ENCODE data around the gene UNC13A.
A peak's percentile ranks its signal among the peaks of the same experiment; 100 is the strongest.

The UNC13A gene

DNA sequence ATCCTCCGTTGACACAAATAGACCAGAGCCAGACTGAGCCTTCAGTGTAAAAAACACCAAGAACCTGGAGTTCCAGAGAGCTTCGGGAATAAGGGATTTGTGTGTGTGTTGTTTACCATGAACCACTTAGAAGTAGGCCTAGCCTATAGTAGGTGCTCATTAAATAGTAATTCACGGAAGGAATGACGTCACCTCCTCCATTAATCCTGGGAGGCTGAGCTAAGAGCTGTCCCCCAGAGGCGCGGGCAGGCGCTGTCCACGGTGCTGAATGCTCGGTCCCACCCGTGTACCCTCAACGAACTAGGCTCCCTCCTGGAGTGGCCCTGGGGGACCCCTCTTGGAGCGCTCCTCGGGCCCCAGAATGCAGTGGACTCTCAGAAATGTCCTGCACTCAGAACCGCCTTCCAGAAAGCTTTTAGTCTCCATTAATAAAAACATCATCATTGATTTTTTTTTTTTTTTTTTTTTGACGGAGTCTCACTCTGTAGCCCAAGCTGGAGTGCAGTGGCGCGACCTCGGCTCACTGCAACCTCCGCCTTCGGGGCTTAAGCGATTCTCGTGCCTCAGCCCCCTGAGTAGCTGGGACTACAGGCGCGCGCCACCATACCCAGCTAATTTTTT lies 6.5 kb downstream of the UNC13A start:
- no peak overlapping the region for H3K4me3 ChIP-seq
- H3K27ac ChIP-seq, result no peak overlapping the region
- TF ChIP-seq, protein P1, sequence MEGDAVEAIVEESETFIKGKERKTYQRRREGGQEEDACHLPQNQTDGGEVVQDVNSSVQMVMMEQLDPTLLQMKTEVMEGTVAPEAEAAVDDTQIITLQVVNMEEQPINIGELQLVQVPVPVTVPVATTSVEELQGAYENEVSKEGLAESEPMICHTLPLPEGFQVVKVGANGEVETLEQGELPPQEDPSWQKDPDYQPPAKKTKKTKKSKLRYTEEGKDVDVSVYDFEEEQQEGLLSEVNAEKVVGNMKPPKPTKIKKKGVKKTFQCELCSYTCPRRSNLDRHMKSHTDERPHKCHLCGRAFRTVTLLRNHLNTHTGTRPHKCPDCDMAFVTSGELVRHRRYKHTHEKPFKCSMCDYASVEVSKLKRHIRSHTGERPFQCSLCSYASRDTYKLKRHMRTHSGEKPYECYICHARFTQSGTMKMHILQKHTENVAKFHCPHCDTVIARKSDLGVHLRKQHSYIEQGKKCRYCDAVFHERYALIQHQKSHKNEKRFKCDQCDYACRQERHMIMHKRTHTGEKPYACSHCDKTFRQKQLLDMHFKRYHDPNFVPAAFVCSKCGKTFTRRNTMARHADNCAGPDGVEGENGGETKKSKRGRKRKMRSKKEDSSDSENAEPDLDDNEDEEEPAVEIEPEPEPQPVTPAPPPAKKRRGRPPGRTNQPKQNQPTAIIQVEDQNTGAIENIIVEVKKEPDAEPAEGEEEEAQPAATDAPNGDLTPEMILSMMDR (IDR thresholded peaks at IDR 0.05), result no peak
- DNase-seq (ENCODE audit: low spot score), result no peak

DNA sequence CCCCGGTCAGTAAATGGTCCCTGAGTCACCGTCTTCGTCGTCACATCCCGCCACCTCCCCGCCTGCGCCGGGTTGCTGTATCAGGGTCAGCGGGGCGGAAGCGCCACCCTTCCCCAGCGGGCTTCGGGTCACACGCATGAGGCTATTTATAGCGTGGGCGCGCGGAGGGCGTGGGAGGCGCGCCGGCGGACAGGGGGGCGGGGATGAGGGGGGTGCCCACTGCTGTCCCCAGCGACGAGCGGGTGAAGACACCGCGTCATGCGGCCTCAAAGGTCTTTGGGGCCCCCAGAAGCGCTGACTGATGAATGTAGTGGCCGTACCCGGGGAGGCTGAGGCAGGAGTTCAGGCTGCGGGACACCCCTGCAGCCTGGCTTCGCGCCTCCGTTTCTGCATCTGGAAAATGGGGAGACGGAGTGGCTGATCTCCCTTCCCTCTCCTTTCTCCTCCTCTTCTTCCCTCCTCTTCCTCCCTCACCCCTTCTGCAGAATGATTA lies 7.9 kb downstream of the UNC13A start:
- DNase-seq (ENCODE audit: low spot score), result peak; percentile 89
- Histone ChIP-seq H3K27ac (peak overlapping the region; percentile 4 to 78), H3K4me3 (peak overlapping the region; percentile 68)
- TF ChIP-seq, protein P1 (IDR thresholded peaks at IDR 0.05), result no peak

DNA sequence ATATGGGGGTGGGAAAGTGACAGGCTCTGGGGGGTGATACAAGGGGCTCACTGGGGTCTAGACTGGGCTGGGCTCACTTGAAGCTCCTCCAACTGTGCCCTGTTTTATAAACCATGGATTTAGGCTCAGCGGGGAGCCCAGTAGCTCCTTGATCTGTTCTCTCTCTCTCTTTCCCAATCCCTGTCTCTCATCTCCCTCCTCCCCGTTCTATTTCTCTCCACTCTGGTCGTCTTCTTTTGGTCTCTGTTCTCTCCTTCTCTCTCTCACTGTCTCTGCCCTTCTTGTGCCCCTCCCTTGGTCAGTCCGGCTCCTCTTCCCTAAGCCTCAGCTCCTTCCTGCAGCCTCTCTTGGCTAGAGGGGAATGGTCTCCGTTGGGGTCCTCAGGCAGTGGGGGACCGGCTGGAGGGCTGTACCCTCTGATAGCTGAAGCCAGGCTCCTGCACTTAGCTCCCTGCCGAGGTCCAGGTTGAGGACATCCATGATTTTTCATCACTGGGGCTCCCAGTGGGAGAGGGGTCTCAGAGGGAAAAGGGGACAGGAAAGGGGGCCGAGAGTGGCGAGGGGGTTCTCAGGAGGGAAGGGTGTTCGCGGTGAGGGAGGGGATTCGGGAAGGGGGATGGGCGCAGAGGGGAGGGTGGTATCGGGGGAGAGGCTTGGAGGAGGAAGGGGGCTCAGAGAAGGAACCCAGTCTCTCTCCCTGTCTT lies 8.5 kb downstream of the UNC13A start:
- no peak for DNase-seq (ENCODE audit: low spot score)
- TF ChIP-seq, protein P1 (IDR thresholded peaks at IDR 0.05), result no peak
- peak overlapping the region; percentile 68 for H3K4me3 ChIP-seq
- H3K27ac ChIP-seq, result peak overlapping the region; percentile 54 to 78

- no peak overlapping the region for H3K27ac ChIP-seq
- DNase-seq (ENCODE audit: low spot score), result no peak
- TF ChIP-seq, protein P1 (IDR thresholded peaks at IDR 0.05), result no peak
- H3K4me3 ChIP-seq, result no peak overlapping the region
Observed at GRCh38 chr19:17678836-17679235, 9.3 kb downstream of the UNC13A start.

GRCh38 chr19:17677002-17677401 lies 11.2 kb downstream of the UNC13A start:
- TF ChIP-seq, protein P1 (IDR thresholded peaks at IDR 0.05), result no peak
- no peak for DNase-seq (ENCODE audit: low spot score)
- Histone ChIP-seq H3K27ac (no peak overlapping the region), H3K4me3 (no peak overlapping the region)

DNA sequence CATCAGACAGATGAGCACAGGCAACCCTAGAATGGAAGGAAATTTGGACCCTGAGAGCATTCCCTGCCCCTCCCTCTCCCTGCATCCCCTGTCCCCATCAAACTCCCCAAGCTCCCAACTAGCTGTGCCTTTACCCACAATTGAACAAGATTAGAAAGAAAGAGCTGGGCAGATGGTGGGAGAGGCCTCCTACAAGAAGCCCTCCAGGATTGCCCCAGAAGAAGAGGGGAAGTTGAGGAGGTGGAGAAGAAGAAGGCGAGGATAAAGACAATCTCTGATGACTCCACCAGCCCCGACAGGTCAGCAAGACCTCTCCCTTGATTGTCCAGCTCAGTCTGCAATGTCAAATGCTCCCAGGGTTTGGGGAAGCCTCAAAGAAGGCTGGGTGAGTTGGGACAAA lies 11.9 kb downstream of the UNC13A start:
- TF ChIP-seq, protein P1 (IDR thresholded peaks at IDR 0.05), result no peak
- no peak overlapping the region for H3K4me3 ChIP-seq
- no peak for DNase-seq (ENCODE audit: low spot score)
- H3K27ac ChIP-seq, result no peak overlapping the region
